Activated naive CD4-positive, alpha-beta T cell (primary cell): ENCODE results near the gene TRIM32.
"Not testable (repeated sequence)": the region's sequence is repeated elsewhere in the genome, so short reads cannot be mapped to it uniquely, and the experiment has no call there.

Experiments
- DNase-seq, 4 experiments: peaks; one replicate each; lab custom pipeline; 2025; lab: John Stamatoyannopoulos, UW

The TRIM32 gene

GRCh38 chr9:116674210-116674980 lies 12.7 kb upstream of the TRIM32 start:
- DNase-seq = no peak

- no peak for DNase-seq
Observed at GRCh38 chr9:116683535-116683934, 3.6 kb upstream of the TRIM32 start.

DNA sequence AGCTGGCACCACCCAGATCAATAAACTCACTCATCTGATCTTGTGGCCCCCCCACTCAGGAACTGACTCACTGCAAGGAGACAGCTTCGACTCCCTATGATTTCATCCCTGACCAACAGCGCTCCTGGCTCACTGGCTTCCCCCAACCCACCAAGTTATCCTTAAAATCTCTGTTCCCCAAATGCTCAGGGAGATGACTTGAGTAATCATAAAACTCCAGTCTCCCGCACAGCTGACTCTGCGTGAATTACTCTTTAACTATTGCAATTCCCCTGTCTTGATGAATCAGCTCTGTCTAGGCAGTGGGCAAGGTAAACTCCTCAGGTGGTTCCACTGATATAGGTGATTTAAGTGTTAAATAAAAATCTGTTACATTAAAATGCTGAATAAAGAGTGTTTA lies 1.9 kb upstream of the TRIM32 start:
- no peak for DNase-seq

DNA sequence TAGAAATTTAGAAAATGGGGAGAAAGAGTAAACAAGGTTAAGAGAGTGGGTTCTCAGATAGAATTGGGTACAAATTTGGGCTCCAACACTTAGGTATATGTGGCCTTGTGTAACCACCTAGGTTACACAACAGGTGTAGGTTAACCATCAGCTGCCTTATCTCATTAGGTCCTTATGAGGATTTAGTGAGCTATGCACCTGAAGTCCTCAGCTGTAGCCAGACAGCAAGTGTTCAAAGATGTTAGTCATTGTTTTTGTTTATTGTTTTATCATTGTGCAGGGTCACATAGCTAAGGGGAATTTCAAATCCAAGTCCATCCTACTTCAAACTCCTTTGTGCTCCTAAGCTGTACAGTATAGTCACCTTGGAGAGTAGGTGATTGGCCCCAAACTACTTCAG lies 970 bp upstream of the TRIM32 start:
- DNase-seq = no peak

GRCh38 chr9:116686693-116687073 lies 422 bp upstream of the TRIM32 start:
- DNase-seq = no peak

DNA sequence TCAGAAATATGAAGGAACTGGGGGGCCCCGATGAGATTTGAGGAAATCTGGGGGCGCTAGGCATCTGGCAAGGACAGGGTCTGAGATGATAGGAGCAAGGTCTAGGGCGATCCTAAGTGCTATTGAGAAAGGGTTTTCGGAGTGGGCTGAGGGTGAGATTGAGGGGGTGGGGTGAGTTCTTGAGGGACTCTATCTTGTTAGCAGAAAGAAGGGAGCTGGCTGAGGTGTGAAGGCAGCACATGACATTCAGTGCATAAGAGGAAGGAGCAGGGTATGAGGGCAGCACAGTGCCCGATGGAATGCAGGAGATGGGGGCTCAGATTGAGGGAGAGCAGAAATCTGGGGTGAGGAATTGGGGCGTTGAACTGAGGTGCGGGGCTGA lies 640 bp downstream of the TRIM32 start:
- DNase-seq = peak in 1 of 4 experiments; percentile 18

- DNase-seq = no peak
Observed at GRCh38 chr9:116688806-116689485, 1.8 kb downstream of the TRIM32 start.

DNA sequence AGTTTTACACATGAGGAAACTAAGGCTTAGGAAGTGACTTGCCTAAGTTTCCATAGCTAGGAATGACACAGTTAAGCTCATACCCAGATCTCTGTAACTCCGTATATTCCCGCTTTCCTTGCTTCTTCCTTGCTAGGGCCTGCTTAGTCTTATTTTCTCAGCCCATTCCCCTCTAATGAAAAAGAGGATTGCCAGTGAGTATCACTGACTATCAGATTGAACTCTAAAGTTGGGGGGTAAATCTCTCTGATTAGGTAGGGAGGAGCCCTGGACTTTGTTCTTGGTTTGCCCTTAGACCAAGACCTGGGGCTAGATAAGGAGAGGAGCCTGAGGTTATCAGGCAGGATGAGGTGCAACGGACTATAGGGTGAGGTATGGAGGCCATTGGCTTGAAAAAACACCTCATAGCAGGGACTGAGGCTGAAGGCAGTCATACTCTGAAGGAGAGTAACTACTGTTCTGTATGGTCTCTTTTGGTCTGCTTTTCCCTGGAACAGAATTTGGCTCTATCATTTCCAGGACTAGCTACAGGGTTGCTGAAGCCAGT lies 2.5 kb downstream of the TRIM32 start:
- no peak for DNase-seq

DNA sequence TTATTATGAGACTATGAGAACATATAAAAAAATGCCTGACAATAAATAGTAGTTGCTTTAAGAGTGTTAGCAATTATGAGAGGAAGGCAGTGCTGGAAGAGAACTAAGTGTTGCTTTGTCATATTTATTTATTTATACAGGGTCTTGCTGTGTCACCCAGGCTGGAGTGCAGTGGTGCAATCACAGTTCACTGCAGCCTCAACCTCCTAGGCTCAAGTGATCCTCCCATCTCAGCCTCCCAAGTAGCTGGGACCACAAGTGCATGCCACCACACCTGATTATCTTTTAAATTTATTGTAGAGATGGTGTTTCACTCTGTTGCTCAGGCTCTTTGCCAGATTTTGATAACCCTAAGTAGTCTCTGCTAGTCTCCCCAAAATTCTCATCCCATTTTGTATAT lies 3.7 kb downstream of the TRIM32 start:
- not testable (repeated sequence) for DNase-seq

- no peak for DNase-seq
Observed at GRCh38 chr9:116691607-116692006, 4.5 kb downstream of the TRIM32 start.

GRCh38 chr9:116692616-116693015 lies 5.5 kb downstream of the TRIM32 start:
- DNase-seq = no peak

DNA sequence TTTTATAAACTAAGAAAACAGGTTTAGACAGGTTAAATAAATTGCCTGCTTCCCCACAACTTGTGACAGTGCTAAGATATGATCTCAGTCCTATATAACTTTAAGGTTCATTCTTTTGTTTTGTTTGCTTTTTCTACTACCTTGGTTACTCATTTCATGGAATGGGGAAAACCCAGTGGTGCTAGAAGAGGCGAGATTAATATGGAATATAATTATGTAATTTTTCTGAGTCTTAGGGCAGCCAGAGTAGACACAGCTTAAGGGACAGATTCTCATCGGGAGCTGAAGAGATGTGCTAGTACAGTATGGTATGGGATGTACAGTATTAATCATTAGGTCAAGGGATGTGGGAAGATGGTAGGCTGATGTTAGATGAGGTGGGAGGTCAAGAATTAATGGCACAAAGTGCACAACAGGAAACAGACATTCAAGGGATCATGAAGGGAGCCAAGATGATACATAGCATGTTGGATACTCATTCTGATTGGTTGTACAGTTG lies 6.2 kb downstream of the TRIM32 start:
- no peak for DNase-seq

DNA sequence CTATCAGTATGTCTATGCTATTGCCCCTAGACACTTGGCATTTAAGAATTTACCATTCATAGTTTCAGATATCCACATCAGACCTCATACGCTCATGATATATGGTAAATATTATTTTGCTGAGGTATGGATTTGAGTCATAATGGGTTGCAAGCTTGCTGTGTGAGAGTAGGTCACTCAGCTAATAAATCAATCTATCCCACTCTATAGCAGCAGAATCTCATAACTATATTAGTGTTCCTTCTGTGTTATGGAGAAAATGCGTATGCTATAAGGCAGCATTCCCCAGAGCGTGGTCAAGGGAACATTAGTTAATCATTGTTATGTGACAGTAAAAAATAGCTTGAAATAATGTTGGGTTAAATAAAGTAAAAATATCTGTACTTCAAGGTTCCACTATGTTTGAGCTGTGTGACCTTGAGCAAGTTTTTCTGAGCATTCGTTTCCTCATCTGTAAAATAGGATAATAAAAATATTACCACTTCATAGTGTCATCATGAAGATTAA lies 7.7 kb downstream of the TRIM32 start:
- no peak for DNase-seq

DNA sequence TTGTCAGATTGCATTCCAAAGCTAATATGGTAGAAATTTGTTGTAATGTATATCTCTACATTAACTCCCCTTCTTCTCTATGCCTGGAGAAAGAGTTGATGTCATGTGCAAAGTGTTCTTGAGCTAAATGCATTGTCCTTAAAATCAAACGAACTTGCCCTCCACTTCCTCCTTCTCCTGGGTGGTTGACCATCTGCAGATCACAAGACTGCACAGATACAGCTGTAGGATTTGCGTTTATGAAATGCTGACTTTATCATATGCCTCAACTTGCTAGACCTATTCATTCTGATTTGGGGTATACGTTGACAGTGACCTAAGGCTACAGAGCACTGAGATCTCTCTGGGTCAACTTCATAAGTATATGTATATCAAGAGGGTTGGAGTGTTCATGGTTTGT lies 8.3 kb downstream of the TRIM32 start:
- DNase-seq = no peak

DNA sequence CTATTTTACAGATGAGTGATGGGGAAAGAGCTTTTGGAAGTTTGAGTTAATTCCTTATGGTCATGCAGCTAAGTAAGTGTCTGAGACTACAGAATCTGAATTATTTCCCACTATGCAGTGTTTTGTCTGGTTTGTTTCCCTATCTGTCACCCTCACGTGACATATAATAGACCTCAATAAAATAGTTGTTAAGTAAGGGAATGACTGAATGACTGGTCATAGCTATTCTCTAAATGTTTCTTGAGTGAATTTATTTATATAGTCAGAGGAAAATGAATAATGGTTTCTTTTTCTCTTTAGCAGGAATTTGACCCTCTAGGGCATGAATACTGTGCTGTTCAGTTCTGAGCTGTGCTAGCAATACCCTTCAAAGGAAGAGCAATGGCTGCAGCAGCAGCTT lies 10.3 kb downstream of the TRIM32 start:
- no peak for DNase-seq

DNA sequence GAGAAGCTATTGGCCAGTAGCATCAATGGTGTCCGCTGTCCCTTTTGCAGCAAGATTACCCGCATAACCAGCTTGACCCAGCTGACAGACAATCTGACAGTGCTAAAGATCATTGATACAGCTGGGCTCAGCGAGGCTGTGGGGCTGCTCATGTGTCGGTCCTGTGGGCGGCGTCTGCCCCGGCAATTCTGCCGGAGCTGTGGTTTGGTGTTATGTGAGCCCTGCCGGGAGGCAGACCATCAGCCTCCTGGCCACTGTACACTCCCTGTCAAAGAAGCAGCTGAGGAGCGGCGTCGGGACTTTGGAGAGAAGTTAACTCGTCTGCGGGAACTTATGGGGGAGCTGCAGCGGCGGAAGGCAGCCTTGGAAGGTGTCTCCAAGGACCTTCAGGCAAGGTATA lies 10.8 kb downstream of the TRIM32 start:
- DNase-seq = no peak

DNA sequence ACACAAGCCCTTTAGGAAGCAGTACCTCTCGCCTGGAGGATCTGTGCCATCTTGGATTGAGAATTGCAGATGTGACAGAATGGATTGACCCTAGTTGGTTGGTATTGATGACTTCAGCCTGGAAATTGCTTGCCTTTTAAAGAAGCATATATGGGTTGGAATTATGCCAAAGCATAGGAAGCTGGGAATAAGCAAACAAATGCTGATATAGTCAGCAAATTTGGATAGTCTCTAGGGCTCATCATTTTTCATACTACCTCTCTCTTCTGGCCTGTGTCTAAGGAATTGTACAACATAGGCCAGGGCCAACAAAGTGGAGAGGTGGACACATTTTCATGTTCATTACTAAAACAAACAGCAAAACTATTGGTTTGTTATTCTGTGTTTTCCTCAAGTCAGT lies 13.2 kb downstream of the TRIM32 start:
- no peak for DNase-seq

DNA sequence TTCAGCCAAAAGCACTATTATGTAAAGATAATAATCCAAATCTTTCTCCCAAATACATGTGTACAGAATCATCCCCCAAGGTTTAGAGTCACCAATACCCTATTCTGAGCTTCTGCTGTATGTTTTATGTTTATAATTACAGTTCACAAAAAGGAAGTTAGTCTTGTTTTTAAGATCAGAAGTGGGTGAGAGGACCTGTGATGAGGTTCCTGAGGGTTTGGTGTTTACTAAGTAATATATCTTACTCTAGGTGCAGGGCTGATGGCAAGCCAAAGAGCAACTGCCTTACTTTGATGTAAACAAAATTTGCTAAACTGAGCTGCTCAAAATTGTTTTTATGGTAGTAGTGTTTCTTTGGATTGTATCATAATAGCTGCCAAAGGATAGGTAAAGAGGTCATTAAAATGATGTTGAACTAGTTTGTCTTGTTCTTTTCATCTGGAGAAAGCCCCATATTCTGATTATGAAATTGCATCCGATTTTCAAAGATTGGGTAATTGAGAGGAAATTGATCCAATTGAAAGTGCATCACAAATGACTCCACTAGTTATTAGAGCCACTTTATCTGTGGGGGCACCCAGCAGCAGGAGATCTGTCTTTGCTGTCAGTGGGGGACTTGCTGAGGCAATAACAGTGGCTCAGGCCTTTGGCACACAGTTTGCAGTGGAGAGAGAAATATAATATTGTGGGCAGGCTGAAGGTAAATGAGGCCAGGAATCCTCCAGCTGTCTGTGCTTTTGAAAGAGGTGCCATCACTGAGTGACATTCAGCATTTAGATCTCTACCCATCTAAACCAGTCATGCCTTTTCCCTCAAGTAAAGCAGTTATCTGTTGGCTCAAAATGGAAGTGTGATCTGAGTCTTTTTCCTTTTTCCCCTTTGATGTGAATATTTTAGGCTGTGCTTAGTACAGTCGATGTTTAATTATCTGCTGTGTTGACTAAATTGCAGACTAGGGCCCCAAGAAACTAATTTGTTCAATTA lies 14.1 kb downstream of the TRIM32 start:
- DNase-seq = no peak

DNA sequence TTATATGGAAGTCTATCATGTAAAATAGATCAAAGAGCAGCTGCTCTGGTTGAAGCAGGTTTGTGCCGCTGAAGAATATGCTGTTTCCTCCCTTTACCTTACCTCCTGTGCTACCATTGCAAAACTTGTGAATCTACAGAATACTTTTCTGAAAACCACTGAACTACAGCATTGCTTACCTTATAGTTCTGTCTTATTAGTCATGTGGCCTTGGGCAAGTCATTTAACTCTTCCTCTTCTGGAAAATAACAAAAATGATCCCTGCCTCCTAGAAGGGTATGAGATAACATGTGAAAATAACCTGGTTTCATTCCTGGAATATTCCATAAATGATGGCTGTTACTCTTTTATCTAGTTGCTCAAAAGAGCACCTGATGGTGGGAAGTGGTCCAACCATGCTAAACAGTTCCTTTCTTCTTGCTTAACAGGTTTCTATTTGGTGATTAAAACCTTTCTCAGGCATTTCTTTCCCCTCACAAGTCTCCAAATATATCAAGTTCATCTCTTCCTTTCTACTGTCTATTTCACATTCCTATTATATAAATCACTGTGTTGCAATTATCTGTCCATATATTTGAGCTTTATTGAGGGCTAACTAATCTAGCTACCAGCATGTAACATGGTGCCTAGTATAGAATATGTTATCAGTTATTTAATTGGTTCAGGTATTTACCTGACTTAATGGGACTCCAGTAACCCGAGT lies 15.0 kb downstream of the TRIM32 start:
- no peak for DNase-seq

DNA sequence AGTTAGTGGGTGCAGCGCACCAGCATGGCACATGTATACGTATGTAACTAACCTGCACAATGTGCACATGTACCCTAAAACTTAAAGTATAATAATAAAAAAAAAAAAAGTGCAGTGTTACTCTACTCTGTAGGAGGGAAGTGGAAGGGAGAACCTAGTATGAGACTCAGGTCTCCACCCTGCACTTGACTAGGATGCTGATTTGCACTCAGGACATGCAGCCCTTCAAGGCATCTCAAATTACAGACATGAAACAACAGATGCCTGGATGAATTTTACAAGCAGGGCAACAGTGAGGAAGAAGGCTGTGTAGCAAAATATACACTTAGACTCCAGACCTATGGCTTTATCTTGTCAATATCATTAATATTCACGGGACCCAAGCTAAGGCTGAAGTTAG lies 16.5 kb downstream of the TRIM32 start:
- DNase-seq = no peak

- DNase-seq = no peak
Observed at GRCh38 chr9:116704470-116704869, 17.4 kb downstream of the TRIM32 start.
